ENCODE data around the gene RNPEPL1.

RNPEPL1 gene

DNA sequence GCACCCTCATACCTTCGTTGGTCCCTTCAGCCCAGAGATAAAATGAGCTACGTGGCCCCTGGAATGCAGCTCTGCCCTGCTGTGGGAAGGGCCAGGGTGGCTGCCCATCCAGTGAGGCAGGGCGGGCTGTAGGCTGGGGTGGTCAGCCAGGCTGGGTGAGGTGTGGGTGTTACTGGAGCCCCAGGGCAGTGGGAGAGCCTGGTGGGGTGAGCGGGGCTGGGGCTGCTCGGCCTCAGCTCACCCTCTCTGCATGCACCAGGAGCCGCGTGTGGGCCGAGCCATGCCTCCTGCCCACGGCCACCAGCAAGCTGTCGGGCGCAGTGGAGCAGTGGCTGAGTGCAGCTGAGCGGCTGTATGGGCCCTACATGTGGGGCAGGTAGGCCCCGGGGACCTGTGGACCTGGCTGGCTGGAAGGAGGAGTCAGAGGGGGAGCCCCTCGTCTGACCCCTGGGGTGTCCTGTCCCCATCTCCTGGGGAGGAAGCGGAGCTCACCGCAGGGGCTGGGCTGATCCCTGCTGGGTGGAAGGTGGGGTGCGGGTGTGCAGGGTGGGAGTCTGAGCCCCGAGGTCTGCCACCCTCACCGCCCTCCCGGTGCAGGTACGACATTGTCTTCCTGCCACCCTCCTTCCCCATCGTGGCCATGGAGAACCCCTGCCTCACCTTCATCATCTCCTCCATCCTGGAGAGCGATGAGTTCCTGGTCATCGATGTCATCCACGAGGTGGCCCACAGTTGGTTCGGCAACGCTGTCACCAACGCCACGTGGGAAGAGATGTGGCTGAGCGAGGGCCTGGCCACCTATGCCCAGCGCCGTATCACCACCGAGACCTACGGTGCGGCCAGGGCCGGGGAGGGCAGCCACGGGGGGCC is 5.5 kb downstream of the RNPEPL1 start:
- no peaks in the 10 kb centered on the region for H3K27me3 Mint-ChIP-seq
- intact Hi-C loops (cut with micrococcal nuclease): no loop called here
- no peaks in the 10 kb centered on the region for H3K9me3 Mint-ChIP-seq
- H3K27ac Mint-ChIP-seq: no peak overlapping the region
- H3K4me3 Mint-ChIP-seq: no peak overlapping the region
- peaks cover 100% of the 10 kb centered on the region for H3K36me3 Mint-ChIP-seq (ENCODE audit: low read depth)
- H3K4me1 Mint-ChIP-seq (ENCODE audit: low read depth): peaks cover 65% of the 10 kb centered on the region

DNA sequence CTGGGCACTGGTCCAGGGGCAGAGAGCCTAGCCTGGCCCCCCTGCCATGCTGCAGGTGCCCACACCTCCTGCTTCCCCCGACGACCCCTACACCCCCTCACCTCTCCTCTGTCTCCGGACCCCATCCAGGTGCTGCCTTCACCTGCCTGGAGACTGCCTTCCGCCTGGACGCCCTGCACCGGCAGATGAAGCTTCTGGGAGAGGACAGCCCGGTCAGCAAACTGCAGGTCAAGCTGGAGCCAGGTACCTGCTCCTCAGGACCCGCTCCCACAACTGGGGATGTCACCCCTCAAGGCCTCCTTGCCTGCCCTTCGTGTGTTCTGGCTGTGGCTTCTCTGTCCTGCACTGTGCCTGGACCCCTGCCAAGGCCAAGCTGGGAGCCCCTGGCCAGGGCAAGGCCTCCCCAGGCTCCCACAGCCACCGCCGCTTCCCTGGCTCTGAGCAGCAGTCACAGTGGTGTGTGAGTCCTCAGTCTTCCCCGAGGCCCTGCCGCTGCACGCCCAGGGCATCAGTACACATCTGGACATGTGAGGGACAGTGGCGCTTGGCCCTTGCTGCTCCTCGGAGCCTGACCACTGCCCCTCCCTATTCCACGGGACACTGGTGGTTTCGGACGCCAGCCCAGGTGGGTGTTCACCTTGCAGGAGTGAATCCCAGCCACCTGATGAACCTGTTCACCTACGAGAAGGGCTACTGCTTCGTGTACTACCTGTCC is 6.3 kb downstream of the RNPEPL1 start:
- intact Hi-C loops (cut with micrococcal nuclease): no loop called here
- no peak overlapping the region for H3K27ac Mint-ChIP-seq
- H3K27me3 Mint-ChIP-seq: no peaks in the 10 kb centered on the region
- H3K4me3 Mint-ChIP-seq: no peak overlapping the region
- peaks cover 67% of the 10 kb centered on the region for H3K4me1 Mint-ChIP-seq (ENCODE audit: low read depth)
- peaks cover 100% of the 10 kb centered on the region for H3K36me3 Mint-ChIP-seq (ENCODE audit: low read depth)
- no peaks in the 10 kb centered on the region for H3K9me3 Mint-ChIP-seq

DNA sequence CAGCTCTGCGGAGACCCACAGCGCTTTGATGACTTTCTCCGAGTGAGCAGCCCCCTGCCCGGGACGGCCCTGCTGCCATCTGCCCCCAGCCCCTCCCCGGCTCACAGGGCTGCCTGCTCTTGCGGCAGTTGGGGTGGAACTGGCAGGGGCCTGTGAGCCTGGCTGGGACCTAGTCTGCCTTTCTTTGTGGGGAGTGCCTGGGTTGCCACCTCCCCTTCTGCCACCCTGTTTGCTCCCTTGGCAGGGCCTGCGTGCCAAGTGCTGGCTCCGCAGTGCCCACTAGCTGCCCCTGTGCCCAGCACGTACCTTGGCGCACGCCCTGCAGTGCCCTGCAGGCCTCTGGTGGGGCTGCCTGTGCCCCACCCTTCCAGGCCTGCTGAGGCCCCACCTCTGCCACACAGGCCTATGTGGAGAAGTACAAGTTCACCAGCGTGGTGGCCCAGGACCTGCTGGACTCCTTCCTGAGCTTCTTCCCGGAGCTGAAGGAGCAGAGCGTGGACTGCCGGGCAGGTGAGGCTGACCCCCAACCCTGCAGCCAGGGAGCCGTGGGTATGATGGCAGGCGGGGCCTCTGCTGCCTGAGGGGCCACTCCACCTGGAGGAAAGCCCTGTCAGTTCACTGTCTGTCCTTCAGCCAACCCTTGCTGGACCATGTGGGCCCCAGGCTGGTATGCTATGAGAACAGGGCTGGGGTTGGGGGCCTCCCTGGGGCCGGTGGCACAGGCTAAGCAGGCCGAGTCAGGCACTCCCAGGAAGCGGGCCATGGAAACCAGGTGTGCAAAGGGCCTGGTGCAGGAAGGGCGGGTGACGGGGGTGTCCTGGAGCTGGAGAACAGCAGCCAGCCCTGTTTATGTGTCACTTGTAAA is 7.0 kb downstream of the RNPEPL1 start:
- Mint-ChIP-seq H3K36me3 (ENCODE audit: low read depth) (peaks cover 97% of the 10 kb centered on the region), H3K4me1 (ENCODE audit: low read depth) (peaks cover 67% of the 10 kb centered on the region), H3K27ac (no peak overlapping the region), H3K4me3 (no peak overlapping the region), H3K27me3 (no peaks in the 10 kb centered on the region), H3K9me3 (no peaks in the 10 kb centered on the region)
- intact Hi-C loops (cut with micrococcal nuclease): no loop called here

DNA sequence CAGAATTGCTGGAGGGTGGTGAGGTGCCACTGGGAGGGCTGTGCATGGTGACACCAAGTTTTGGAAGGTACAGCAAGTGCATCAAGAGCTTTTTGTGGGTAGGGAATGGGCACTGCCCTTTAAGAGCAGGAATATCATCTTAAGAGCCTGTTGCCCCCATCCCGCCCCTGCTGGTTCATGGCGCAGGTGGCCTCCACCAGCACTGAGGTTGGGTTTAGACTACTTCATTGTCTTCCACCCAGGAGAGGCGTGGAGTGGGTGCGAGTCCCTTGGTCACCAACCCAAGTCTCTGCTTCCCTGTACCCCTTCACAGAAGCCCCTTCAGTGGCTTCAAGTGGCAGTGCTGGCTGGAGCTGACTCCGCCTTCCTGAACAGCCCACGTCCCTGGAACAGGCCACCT is 7.8 kb downstream of the RNPEPL1 start:
- H3K27ac Mint-ChIP-seq: no peak overlapping the region

DNA sequence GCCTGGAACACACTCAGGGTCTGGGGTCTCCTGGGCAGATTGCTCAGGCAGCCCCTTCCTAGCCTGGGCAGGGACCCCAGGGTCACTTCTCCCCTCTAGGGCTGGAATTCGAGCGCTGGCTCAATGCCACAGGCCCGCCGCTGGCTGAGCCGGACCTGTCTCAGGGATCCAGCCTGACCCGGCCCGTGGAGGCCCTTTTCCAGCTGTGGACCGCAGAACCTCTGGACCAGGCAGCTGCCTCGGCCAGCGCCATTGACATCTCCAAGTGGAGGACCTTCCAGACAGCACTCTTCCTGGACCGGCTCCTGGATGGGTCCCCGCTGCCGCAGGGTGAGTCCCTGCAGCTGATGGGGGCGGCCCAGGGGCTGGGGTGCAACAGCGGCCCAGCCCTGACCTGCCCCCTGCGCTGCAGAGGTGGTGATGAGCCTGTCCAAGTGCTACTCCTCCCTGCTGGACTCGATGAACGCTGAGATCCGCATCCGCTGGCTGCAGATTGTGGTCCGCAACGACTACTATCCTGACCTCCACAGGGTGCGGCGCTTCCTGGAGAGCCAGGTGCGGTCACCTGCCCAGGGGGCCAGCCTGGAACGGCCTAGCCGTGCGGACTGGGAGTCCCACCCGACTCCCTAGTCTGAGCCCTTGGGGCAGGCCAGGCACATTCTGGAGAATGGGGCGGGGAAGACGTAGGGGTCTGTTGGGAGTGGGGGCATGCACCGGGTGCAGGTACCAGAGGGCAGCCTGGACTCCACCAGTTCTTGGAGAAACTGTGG is 8.3 kb downstream of the RNPEPL1 start:
- Mint-ChIP-seq H3K9me3 (no peaks in the 10 kb centered on the region), H3K27ac (no peak overlapping the region), H3K4me3 (no peak overlapping the region), H3K36me3 (ENCODE audit: low read depth) (peaks cover 97% of the 10 kb centered on the region), H3K27me3 (no peaks in the 10 kb centered on the region), H3K4me1 (ENCODE audit: low read depth) (peaks cover 64% of the 10 kb centered on the region)
- intact Hi-C loops (cut with micrococcal nuclease): no loop called here

More for the DNA sequence above, 7.8 kb downstream of the RNPEPL1 start:
- no peaks in the 10 kb centered on the region for H3K27me3 Mint-ChIP-seq
- intact Hi-C loops (cut with micrococcal nuclease): no loop called here
- H3K4me3 Mint-ChIP-seq: no peak overlapping the region
- no peaks in the 10 kb centered on the region for H3K9me3 Mint-ChIP-seq
- peaks cover 67% of the 10 kb centered on the region for H3K4me1 Mint-ChIP-seq (ENCODE audit: low read depth)
- peaks cover 97% of the 10 kb centered on the region for H3K36me3 Mint-ChIP-seq (ENCODE audit: low read depth)

DNA sequence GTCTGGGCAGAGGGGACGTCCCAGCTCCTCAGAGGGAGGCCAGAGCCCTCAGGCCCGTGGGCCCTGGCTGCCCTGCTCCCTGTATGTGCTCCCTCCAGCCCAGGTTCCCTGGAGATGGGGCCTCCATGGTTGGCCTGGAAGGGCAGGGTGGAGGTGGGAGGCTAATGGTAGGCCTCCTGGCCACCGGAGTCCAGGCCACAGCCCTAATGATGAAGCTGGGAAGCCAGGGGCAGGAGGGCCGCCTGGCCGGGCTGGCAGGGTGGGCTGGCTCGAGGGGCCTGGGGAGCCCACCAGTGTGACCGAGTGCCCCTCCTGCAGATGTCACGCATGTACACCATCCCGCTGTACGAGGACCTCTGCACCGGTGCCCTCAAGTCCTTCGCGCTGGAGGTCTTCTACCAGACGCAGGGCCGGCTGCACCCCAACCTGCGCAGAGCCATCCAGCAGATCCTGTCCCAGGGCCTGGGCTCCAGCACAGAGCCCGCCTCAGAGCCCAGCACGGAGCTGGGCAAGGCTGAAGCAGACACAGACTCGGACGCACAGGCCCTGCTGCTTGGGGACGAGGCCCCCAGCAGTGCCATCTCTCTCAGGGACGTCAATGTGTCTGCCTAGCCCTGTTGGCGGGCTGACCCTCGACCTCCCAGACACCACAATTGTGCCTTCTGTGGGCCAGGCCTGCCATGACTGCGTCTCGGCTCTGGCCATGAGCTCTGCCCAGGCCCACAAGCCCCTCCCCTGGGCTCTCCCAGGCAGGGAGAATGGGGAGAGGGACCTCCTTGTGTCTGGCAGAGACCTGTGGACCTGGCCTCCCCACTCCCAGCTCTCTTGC is 9.2 kb downstream of the RNPEPL1 start:
- peak overlapping the region; percentile 87 for H3K27ac Mint-ChIP-seq
- H3K4me1 Mint-ChIP-seq (ENCODE audit: low read depth): peaks cover 62% of the 10 kb centered on the region
- H3K9me3 Mint-ChIP-seq: no peaks in the 10 kb centered on the region
- H3K4me3 Mint-ChIP-seq: no peak overlapping the region
- intact Hi-C loops (cut with micrococcal nuclease): no loop called here
- H3K36me3 Mint-ChIP-seq (ENCODE audit: low read depth): peaks cover 93% of the 10 kb centered on the region
- no peaks in the 10 kb centered on the region for H3K27me3 Mint-ChIP-seq

DNA sequence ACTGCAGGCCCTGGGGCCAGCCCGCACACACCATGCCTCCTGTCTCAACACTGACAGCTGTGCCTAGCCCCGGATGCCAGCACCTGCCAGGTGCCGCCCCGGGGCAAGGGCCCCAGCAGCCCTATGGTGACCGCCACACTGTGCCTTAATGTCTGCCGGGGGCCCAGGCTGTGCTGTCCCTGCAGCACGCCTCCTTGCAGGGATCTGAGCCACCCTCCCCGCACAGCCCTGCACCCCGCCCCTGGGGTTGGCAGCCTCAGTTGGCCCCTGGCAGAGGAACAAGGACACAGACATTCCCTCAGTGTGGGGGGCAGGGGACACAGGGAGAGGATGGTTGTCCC is 9.8 kb downstream of the RNPEPL1 start:
- intact Hi-C loops (cut with micrococcal nuclease): no loop called here
- Mint-ChIP-seq H3K9me3 (no peaks in the 10 kb centered on the region), H3K36me3 (ENCODE audit: low read depth) (peaks cover 91% of the 10 kb centered on the region), H3K27ac (peak overlapping the region; percentile 87), H3K27me3 (no peaks in the 10 kb centered on the region), H3K4me3 (no peak overlapping the region), H3K4me1 (ENCODE audit: low read depth) (peaks cover 63% of the 10 kb centered on the region)

DNA sequence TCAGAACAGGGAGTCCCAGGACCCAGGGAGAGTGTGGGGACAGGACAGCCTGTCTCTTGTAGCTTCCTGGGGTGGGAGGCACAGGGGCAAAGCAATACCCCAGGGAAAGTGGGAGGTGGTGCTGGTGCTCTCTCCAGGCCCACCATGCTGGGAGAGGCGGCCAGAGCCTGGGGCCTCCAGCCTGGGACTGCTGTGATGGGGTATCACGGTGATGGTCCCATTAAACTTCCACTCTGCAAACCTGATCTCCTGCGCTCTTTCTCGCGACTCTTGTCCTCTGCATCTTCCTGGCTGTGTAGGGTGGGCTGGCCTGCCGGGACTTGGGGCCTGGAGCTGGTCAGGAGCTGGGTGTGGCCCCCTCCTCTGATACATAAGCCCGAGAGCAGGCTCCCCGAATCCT is 10.2 kb downstream of the RNPEPL1 start:
- intact Hi-C loops (cut with micrococcal nuclease): no loop called here

DNA sequence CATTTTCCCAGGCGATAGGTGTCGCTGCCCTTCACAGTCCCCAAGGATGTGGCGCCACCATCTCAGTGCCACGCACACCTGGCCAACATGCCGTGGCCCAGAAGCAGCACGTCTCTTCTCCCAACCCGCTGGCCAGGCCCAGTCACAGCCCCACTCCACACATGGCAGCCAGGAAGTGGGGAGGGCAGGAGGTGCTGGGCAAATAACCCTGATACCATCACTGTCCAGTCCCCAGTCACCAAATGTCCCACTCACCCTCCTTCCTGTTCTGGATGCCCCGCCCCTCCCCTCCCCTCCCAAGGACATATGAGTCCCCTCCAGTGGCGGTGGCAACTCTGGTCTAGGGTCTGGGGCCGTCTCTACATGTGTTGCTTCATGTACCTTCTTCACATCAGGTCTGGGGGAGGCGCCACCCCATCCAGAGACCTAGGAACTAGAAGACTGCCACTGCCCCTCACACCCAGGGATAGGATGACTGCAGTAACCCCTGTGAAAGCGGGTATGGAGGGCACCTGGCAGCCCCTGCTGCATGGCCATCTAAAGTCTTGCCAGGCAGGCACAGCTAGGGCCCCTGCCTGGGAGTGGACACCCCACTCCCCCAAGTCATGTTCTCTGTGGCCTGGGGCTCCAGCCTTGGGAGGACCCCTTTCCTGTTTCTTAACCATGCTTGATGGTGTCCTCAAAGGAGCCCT is 10.9 kb downstream of the RNPEPL1 start:
- H3K9me3 Mint-ChIP-seq: no peaks in the 10 kb centered on the region
- intact Hi-C loops (cut with micrococcal nuclease): no loop called here
- H3K27me3 Mint-ChIP-seq: no peaks in the 10 kb centered on the region
- peak overlapping the region; percentile 87 for H3K27ac Mint-ChIP-seq
- H3K36me3 Mint-ChIP-seq (ENCODE audit: low read depth): peaks cover 83% of the 10 kb centered on the region
- H3K4me3 Mint-ChIP-seq: peak overlapping the region; percentile 54
- peaks cover 74% of the 10 kb centered on the region for H3K4me1 Mint-ChIP-seq (ENCODE audit: low read depth)

More for the DNA sequence above, 10.2 kb downstream of the RNPEPL1 start:
- peaks cover 90% of the 10 kb centered on the region for H3K36me3 Mint-ChIP-seq (ENCODE audit: low read depth)
- no peak overlapping the region for H3K4me3 Mint-ChIP-seq
- no peaks in the 10 kb centered on the region for H3K27me3 Mint-ChIP-seq
- peaks cover 68% of the 10 kb centered on the region for H3K4me1 Mint-ChIP-seq (ENCODE audit: low read depth)
- H3K9me3 Mint-ChIP-seq: no peaks in the 10 kb centered on the region
- peak overlapping the region; percentile 87 for H3K27ac Mint-ChIP-seq

DNA sequence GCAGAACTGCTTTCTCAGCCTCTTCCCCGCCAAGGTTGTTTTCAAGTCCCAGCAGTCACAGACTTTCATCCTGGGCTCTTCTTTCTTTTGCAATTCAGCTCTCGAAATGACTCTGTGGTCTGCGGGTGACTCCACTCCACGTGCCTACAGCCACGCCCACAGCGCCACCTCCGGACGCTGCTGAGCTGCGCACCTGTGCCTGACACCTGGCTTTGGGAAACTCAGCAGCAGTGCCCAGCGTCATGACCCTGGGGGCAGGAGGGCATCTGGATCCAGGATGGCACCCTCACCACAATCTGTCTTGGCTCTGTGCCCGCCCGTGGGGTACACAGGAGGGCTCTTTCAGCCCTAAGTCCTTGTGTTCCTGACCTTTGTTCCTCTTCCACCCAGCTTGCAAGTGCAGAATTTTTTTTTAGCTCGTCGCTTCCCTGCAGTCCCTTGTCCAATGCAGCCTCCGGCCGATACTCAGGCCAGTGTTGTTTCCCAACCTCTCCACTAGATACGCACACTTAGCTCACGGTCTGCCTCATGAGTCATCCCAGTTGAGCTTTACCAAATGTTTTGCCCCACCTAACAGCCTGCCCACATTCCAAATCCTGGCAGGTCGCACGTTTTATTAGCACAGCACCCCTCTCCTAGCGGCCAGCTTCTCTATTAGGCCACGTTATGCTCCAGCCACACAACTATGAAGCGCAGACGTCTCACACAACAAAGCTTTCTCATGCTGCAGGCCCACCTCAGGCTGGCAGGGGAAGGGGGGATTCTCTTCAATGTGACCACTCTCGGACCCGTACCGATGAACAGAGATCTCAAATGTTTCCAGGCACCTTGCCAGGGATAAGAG is 11.7 kb downstream of the RNPEPL1 start:
- peaks cover 77% of the 10 kb centered on the region for H3K4me1 Mint-ChIP-seq (ENCODE audit: low read depth)
- H3K27ac Mint-ChIP-seq: peak overlapping the region; percentile 87
- peaks cover 83% of the 10 kb centered on the region for H3K36me3 Mint-ChIP-seq (ENCODE audit: low read depth)
- H3K9me3 Mint-ChIP-seq: no peaks in the 10 kb centered on the region
- H3K27me3 Mint-ChIP-seq: no peaks in the 10 kb centered on the region
- intact Hi-C loops (cut with micrococcal nuclease): no loop called here
- peak overlapping the region; percentile 54 for H3K4me3 Mint-ChIP-seq

DNA sequence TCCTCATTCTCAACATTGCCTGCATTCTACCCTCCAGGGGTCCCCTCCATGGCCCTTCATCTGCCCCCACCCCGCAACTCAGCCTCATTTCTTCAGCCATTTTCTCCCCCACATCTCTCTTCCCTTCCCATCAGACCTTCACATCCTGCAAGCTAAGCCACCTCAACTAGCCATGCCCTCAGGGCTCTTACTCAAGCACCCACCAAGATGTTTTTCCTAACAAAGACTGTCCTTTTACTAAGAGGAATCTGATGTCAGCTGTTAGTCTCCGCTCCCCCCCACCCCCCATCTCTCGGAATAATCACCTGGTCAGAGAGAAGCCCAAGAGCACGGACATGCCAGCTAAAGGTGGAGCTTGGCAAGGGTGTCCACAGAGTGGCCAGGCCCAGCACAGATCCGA is 13.5 kb downstream of the RNPEPL1 start:
- Mint-ChIP-seq H3K27ac (peak overlapping the region; percentile 43), H3K4me3 (no peak overlapping the region), H3K9me3 (no peaks in the 10 kb centered on the region), H3K4me1 (ENCODE audit: low read depth) (peaks cover 78% of the 10 kb centered on the region), H3K27me3 (no peaks in the 10 kb centered on the region), H3K36me3 (ENCODE audit: low read depth) (peaks cover 71% of the 10 kb centered on the region)
- intact Hi-C loops (cut with micrococcal nuclease): no loop called here

DNA sequence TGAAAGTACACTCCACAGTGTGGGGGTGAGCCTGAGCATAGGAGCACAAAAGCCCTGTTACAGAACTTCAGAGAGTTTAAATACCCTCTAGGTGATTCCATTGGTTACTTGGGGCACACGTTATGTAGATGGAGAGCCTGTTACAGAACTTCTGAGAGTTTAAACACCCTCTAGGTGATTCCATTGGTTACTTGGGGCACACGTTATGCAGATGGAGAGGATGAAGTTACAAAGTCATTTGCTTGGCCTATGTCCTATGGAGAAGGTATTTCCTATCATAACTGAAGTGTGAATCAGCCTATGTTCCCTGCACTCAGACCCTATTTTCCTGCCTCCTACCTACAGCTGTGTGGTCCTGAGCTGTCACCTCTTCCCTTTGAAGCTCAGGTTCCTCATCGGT is 14.5 kb downstream of the RNPEPL1 start:
- H3K27ac Mint-ChIP-seq: no peak overlapping the region
- peaks cover 79% of the 10 kb centered on the region for H3K4me1 Mint-ChIP-seq (ENCODE audit: low read depth)
- no peaks in the 10 kb centered on the region for H3K9me3 Mint-ChIP-seq
- no peak overlapping the region for H3K4me3 Mint-ChIP-seq
- H3K36me3 Mint-ChIP-seq (ENCODE audit: low read depth): peaks cover 61% of the 10 kb centered on the region
- intact Hi-C loops (cut with micrococcal nuclease): no loop called here
- no peaks in the 10 kb centered on the region for H3K27me3 Mint-ChIP-seq
